ENCODE measurements around the gene GPC3. TPM values are rescaled to one million over a fixed set of nuclear protein-coding genes. Genes with fewer than 3 reads are reported as not detected.

Gene GPC3
- total RNA-seq, 3 donors from 2014 or later (not counting 1 experiment from before 2014, with no cell fraction given): not detected

GRCh38 chrX:134025986-134026545 lies 40.7 kb upstream of the GPC3 start:
- no peaks in the 10 kb centered on the region for H3K4me1 ChIP-seq (ENCODE audit: control insufficient read depth, insufficient read depth, low read length)
- no peak overlapping the region for H3K27ac Mint-ChIP-seq
- peaks cover 3 to 10% of the 10 kb centered on the region in 2 donors for H3K27me3 Mint-ChIP-seq (ENCODE audit: low read depth in 2 of 2)
- no peaks in the 10 kb centered on the region for H3K9me3 Mint-ChIP-seq
- no peak overlapping the region for H3K4me3 ChIP-seq (ENCODE audit: low read length)
- H3K36me3 ChIP-seq (ENCODE audit: control insufficient read depth, insufficient read depth, low read length): no peaks in the 10 kb centered on the region
- no peak for DNase-seq
- intact Hi-C loops (cut with micrococcal nuclease): loop anchor here (10.0 kb wide), 1 partner anchor 231 kb away; no protein-coding TSS in a partner anchor
- no peaks in the 10 kb centered on the region for H3K9me3 ChIP-seq (ENCODE audit: control insufficient read depth, insufficient read depth, low read length)
- no peak overlapping the region for H3K27ac ChIP-seq (ENCODE audit: low read length)
- H3K4me3 Mint-ChIP-seq: no peak overlapping the region
- no peak for ATAC-seq
- H3K36me3 Mint-ChIP-seq: no peaks in the 10 kb centered on the region
- no peaks in the 10 kb centered on the region for H3K27me3 ChIP-seq (ENCODE audit: control insufficient read depth, insufficient read depth, low read length)
- H3K4me1 Mint-ChIP-seq: peaks cover 6 to 8% of the 10 kb centered on the region in 2 donors
- WGBS (ENCODE audit: insufficient coverage): 83% methylated on average over 3 of the region's 5 CpGs
- TF ChIP-seq, protein P1, sequence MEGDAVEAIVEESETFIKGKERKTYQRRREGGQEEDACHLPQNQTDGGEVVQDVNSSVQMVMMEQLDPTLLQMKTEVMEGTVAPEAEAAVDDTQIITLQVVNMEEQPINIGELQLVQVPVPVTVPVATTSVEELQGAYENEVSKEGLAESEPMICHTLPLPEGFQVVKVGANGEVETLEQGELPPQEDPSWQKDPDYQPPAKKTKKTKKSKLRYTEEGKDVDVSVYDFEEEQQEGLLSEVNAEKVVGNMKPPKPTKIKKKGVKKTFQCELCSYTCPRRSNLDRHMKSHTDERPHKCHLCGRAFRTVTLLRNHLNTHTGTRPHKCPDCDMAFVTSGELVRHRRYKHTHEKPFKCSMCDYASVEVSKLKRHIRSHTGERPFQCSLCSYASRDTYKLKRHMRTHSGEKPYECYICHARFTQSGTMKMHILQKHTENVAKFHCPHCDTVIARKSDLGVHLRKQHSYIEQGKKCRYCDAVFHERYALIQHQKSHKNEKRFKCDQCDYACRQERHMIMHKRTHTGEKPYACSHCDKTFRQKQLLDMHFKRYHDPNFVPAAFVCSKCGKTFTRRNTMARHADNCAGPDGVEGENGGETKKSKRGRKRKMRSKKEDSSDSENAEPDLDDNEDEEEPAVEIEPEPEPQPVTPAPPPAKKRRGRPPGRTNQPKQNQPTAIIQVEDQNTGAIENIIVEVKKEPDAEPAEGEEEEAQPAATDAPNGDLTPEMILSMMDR (IDR thresholded peaks at IDR 0.05): no peak

DNA sequence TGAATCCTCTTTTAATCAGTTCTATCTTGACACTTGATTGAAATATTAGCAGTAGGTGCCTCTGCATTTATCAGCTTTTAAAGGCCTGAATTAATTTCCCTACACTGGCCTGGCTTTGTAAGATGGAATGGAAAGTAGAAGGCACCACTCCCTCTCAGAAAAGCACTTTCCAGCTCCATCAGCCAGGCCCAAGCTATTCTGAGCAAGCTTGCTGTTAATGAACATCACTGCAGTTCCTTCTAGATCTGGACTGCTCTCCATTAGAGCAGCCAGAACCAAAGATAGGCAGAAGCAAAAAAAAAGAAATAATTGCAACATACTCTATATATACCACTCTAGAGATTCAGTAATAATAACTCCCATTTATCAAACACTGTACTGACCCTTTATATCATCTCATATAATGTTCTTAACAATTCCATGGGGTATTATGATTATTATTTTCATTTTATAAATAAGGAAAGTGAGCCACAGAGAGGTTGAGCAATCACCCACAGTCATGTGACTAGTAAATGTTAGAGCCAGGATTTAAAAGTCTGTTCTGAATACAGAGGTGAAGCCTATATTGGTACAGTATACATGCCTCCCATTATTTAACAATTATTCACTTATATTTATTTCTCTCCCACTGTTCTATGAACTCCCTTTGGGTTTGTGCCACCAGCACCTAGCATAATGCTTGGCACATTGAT lies 39.4 kb upstream of the GPC3 start:
- H3K4me1 Mint-ChIP-seq: peaks cover 6 to 8% of the 10 kb centered on the region in 2 donors
- DNase-seq (no peak), ATAC-seq (no peak)
- TF ChIP-seq, protein P1 (IDR thresholded peaks at IDR 0.05): no peak
- H3K9me3 ChIP-seq (ENCODE audit: control insufficient read depth, insufficient read depth, low read length): no peaks in the 10 kb centered on the region
- H3K27me3 Mint-ChIP-seq (ENCODE audit: low read depth in 2 of 2): peaks cover 3 to 10% of the 10 kb centered on the region in 2 donors
- H3K4me1 ChIP-seq (ENCODE audit: control insufficient read depth, insufficient read depth, low read length): no peaks in the 10 kb centered on the region
- intact Hi-C loops (cut with micrococcal nuclease): loop anchor here (10.0 kb wide), 1 partner anchor 230 kb away; no protein-coding TSS in a partner anchor
- H3K9me3 Mint-ChIP-seq: no peaks in the 10 kb centered on the region
- H3K27ac Mint-ChIP-seq: no peak overlapping the region
- H3K4me3 Mint-ChIP-seq: no peak overlapping the region
- no peaks in the 10 kb centered on the region for H3K36me3 Mint-ChIP-seq
- no peaks in the 10 kb centered on the region for H3K27me3 ChIP-seq (ENCODE audit: control insufficient read depth, insufficient read depth, low read length)
- H3K27ac ChIP-seq (ENCODE audit: low read length): no peak overlapping the region
- H3K36me3 ChIP-seq (ENCODE audit: control insufficient read depth, insufficient read depth, low read length): no peaks in the 10 kb centered on the region
- H3K4me3 ChIP-seq (ENCODE audit: low read length): no peak overlapping the region

GRCh38 chrX:134023851-134024281 lies 38.5 kb upstream of the GPC3 start:
- Histone ChIP-seq H3K9me3 (ENCODE audit: control insufficient read depth, insufficient read depth, low read length) (no peaks in the 10 kb centered on the region), H3K27me3 (ENCODE audit: control insufficient read depth, insufficient read depth, low read length) (no peaks in the 10 kb centered on the region), H3K36me3 (ENCODE audit: control insufficient read depth, insufficient read depth, low read length) (no peaks in the 10 kb centered on the region), H3K4me3 (ENCODE audit: low read length) (no peak overlapping the region), H3K27ac (ENCODE audit: low read length) (no peak overlapping the region), H3K4me1 (ENCODE audit: control insufficient read depth, insufficient read depth, low read length) (no peaks in the 10 kb centered on the region)
- Mint-ChIP-seq H3K36me3 (no peaks in the 10 kb centered on the region), H3K4me3 (no peak overlapping the region), H3K27ac (no peak overlapping the region), H3K27me3 (ENCODE audit: low read depth in 2 of 2) (peaks cover under 1 to 13% of the 10 kb centered on the region in 2 donors), H3K4me1 (peaks cover 6 to 8% of the 10 kb centered on the region in 2 donors), H3K9me3 (no peaks in the 10 kb centered on the region)
- DNase-seq: peak in 1 of 2 donors; percentile 7
- intact Hi-C loops (cut with micrococcal nuclease): loop anchor here (10.0 kb wide), 1 partner anchor 229 kb away; no protein-coding TSS in a partner anchor
- no peak for ATAC-seq
- 50% methylated on average over 4 of the region's 4 CpGs for WGBS (ENCODE audit: insufficient coverage)
- TF ChIP-seq, protein P1 (IDR thresholded peaks at IDR 0.05): no peak

Measured in natural killer cell (primary cell).